GM18861 (cell line): ENCODE results near the gene KRTAP21-2.
"Not testable (repeated sequence)": the region's sequence is repeated elsewhere in the genome, so short reads cannot be mapped to it uniquely, and the experiment has no call there.

Source experiments
- ATAC-seq: cut with Tn5 transposase; IDR thresholded peaks from one replicate; pipeline ENCODE4 v1.9.1; 2021; ENCODE audit not compliant: unreplicated experiment

The KRTAP21-2 gene

GRCh38 chr21:30747159-30747558 lies at the start of gene KRTAP21-2:
Gene KRTAP21-2 (minus strand): TSS chr21:30747259. CDS start chr21:30747202, 57 bp downstream.
- ATAC-seq, result no peak

- ATAC-seq, result no peak
Measured at GRCh38 chr21:30793581-30794314, 46.7 kb upstream of the KRTAP21-2 start.

DNA sequence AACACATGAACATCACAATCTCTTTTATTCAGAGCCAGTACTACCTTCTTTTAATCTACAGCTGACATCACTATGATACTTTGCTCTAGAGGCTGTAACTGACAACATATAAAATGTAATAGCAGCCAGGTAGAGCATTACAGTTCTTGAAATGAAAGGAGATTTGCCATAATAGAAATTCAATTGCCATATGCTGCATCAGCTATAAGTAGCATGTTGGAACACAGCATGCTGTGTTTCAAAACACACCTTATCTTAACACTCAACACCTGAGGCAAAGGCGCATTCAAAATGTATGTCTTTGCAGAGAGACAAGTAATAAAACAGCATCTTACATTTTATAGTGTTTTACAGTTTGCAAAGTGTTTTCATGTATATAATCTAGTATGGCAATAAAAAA lies 32.2 kb upstream of the KRTAP21-2 start:
- ATAC-seq, result no peak

- no peak for ATAC-seq
Measured at GRCh38 chr21:30769724-30770431, 22.8 kb upstream of the KRTAP21-2 start.

GRCh38 chr21:30760776-30761175 lies 13.7 kb upstream of the KRTAP21-2 start:
- no peak for ATAC-seq

GRCh38 chr21:30758306-30758705 lies 11.2 kb upstream of the KRTAP21-2 start:
- no peak for ATAC-seq

GRCh38 chr21:30755328-30755727 lies 8.3 kb upstream of the KRTAP21-2 start, which contains the start of gene KRTAP21-1:
Gene KRTAP21-1 (minus strand): TSS chr21:30755428. CDS start chr21:30755378, 50 bp downstream.
- ATAC-seq, result not testable (repeated sequence)

DNA sequence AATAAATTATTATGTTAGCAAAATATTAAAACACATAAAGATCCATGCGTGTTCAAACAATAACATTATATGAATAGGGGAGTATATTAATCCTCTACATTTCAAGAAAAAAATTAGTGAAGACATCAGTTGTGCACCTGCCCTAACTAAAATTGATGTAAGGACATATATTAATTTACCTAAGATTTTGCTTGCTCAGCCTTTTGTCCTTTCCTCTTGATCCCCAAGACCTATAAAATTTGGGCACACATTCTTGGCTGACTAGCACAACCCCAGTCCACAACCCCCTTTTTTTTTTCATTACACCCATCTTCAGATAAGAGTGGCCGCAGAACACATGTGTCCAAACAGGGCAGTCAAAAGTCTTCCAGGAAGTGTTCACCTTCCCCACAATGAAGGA lies 6.6 kb downstream of the KRTAP21-2 start:
- ATAC-seq, result no peak

DNA sequence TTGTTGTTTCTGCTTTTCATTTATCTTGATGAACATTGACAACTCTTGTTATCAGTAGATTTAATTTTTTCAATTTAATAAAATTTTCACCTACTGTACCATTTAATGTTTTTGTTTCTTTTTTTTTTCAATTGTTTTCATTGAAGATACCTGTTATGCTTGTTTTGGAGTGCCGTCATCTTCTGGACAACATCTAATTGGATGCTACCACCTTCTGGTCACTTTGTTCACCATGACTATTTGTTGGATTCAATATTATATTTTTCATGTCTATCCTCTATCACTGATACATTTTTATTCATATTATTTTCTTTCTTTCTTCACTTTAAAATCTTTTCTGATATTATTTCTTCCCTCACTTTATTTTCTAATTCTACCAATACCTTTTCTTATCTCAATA lies 14.0 kb downstream of the KRTAP21-2 start:
- ATAC-seq, result no peak

- no peak for ATAC-seq
Measured at GRCh38 chr21:30726726-30727125, 20.3 kb downstream of the KRTAP21-2 start.

- no peak for ATAC-seq
Measured at GRCh38 chr21:30719401-30719800, 27.7 kb downstream of the KRTAP21-2 start.

DNA sequence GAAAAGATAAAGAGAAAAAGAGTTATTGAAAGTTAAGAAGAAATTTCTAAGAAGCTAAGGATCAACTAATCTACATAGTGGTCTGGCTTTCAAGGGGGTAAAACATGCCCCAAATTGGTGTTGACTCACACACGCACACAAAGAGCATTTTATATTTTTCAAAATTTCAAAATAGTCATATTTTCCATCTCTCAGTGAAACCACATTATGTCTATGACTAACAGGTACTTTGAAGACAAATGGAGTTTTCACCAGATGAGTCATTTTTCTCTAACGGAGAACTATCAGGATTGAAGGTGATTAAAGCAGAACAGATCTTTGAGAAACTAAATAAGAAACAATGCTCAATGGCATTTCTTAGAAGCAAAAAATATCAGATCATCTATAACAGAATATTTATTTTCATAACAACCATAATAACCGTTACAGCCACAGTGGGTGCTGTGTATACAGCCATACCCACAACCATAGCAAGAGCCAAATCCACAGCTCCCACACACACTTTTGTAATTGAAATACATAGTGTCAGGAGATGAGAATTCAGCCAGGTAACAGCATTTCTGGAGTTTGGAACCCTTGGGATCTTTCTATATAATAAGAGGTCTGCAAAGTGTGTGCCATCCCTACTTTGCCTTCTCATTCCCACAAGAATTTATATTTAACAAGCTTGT lies 28.7 kb downstream of the KRTAP21-2 start, which contains the start of gene KRTAP21-3:
KRTAP21-3 (minus strand) TSS at position 539 of the 671 bp plus-strand sequence; CDS start at position 521, 18 bp downstream.
- ATAC-seq, result no peak

DNA sequence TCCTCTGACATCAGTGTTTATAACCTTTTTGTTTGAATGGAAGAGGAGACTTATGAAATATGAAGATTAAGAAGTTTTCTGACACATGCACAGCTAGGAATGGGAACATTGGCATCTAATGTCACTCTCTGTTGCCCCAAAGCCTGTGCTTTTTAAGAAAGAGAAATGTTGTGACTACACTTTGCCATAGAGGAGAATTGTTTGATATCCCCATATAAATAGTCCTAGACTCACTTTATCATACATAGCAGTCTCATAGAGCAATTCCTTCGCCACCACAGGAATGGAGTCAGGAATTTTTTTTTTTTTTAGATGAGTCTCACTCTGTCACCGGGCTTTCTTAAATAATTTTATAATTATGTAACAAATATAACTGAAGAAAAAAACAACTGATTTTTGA lies 30.0 kb downstream of the KRTAP21-2 start:
- no peak for ATAC-seq

DNA sequence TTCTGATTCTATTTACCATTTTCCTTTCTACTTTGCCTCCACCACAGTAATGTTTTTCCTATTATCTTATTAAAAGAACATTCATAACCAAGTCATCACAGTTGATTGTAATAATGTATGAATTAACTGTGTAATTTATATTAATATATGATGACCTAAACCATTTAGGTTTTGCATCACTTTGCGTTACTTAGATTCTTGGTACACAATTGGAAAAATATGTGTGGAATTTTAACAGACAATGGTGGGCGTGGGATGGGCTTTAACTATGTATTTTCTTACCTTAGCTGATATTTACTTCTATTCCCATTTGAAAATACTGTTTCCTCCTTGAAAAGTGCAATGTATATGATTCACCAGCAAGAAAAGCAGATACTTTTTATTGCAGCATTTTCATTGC lies 32.1 kb downstream of the KRTAP21-2 start:
- no peak for ATAC-seq

DNA sequence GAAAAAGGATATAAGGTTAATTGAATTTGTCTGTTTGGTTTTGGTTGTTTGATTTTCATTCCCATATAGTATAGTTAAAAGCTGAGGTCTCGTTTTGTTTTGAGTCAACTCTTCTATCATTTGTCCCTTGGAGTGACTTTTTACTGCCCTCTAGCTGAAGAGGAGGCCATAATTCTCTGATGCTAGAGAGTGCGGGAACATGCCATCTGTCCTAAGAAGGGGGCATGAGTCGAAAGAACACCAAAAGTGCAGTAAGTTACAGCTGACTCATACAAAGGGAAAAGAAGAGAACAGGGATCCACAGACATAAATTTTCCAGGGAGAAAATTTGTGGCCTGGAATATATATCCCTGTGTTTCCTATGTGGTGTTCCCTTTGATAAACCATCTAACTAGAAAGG lies 32.6 kb downstream of the KRTAP21-2 start:
- no peak for ATAC-seq

GRCh38 chr21:30713766-30714165 lies 33.3 kb downstream of the KRTAP21-2 start:
- ATAC-seq, result no peak

GRCh38 chr21:30710499-30710898 lies 36.6 kb downstream of the KRTAP21-2 start:
- ATAC-seq, result no peak

DNA sequence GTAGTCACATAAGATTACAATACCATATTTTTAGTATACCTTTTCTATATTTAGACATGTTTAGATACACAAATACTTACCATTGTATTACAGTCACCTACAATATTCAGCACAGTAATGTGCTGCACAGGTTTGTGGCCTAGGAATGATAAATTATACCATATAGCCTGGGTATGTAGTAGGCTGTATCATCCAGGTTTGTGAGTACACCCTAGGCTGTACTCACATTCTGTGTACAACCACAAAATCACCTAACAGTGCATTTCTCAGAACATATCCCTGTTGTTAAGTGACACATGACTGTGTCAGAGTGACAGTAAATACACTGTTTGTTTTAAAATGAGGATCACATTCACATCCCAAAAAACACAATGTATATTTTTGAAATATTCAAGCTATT lies 39.6 kb downstream of the KRTAP21-2 start:
- no peak for ATAC-seq
